ENCODE measurements around the gene GABRB3.
A peak's percentile ranks its signal among the peaks of the same experiment; 100 is the strongest.

The GABRB3 gene

DNA sequence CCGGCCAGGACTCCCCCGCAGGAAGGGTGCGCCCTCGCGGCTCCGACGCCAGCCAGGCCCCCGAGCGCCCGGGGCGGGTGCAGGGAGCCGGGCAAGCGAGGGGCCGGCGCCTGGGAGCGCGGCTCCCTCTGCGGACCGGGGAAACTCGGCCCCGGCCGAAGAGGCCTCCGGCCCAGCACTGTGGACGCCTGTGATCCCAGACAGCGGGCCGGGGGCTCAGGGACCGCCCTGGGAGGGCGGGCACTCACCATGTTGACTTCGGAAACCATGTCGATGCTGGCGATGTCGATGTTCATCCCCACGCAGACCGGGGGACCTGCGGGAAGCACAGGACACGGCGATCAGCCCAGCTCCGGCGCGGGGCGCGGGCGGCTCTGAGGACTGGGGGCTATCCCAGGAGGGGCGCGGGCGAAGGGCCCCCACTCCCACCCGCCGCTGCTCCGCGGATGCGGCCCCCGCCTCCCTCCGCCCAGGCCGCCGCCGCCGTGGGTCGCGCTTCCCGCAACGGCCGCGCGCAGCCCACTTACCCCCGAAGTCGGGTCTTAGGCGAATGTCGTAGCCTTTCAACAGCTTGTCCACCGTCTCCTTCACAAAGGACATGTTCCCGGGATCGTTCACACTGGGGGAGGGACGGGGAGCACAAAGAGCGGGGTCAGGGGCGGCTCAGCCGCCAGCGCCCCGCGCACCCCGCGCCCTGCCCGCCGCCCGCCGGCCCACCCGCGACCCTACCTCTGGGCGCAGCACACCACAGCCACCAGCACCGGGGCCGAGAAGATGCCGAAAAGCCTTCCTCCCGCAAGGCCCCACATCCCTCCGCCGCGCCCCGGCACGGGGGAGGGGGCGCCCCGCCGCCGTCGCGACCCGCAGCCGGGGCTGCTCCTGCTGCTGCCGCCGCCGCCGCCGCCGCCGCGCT lies at the start of gene GABRB3:
TSS of gene GABRB3 (minus strand) at position 913 of the 913 bp plus-strand sequence.
- DNase-seq: no peak

DNA sequence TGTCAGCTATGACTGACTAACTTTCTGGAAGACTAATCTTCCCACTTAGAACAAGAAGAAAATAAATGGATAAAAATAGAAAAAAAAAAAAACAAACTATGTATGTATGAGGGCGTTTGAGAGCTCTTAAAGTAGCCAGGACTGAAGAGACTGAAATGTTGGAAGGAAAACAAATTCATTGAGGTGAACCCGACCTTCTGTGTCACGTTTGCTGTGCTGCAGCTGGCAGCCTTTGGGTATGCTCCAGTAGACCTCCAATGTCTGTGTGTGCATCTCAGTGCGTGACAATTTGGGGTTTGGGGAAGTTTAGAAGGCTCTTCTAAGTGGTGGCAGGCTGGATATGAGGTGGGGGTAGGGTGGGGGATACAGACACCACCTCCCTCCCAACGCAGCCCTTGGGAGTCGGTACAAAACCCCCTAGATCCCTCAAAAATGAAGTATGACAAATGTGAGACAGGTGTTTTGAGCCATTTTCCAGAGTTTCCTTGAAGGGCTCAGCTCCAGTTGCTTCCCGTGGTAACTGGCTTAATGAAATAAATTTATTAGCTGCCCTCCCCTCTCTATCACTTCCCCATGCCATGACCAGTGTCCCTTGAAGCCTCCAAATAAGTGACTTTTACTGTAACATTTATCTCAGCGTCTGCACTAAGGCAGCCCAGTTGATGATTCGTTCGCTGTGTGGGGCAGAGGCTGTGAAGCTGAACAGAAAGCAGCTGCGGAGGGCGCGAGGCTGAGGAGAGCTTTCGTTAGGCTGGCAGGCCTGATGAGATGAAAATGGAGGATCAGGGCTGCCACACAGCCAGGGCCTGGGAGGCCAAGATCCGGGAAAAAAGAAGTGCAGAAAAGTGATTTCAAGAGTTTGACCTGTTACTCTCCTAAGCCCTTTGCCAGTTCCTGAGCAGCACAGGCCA lies 34.9 kb upstream of the GABRB3 start:
- DNase-seq: no peak

DNA sequence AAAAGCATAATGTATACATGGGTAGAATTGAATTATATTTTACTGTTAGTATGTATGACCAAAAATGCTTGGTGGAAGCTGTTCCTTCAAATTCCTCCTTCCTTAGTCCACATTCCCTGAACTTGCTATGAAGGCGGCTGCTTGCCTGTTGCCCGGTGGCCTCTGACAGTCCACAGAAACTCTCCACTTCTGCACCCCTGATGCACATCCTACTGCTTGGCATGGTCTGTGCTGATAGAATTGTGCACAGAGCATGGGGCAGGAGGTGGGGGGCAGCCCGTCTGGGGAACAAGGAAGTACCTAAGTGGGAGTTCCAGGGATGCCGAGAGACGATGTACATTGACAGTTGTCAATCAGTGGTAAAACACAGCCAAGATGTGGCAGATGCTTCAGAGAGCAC lies 33.7 kb upstream of the GABRB3 start:
- DNase-seq: no peak

DNA sequence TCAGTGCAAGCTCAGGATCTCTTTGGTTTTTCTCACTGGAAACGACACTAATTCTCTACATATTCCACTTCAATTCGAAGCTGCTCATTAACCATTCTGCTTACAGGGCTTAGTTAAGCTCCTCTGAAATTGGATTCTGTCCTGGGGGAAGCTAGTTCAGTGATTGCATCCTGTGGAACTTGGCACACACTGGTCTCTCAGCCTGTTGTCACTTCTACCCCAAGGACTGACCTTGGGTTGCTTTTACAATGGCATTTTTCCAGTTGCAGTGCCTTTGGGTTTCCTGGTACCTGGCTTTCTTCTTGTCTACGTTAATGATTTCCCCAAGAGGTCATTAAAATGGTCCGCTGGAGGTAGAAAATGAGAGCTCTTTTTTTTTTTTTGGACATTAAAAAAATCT lies 33.3 kb upstream of the GABRB3 start:
- no peak for DNase-seq

DNA sequence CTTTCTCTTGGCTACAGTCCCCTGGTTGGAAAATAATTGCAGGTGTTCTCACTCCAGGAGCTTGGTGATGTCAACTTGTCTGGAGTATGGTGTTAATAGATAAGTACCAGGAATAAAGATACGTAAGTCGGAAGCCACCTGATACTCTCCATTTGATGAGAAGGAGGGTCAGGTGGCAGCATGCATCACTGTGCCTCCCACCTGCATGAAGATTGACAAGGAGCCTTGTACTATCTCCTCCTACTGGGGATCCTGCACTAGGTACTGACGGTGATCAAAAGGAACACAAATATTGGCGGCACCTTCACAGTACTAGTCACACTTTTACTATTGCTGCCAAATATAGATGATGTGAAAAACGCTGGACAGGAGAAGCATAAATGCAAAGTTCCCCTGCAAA lies 32.6 kb upstream of the GABRB3 start:
- no peak for DNase-seq

DNA sequence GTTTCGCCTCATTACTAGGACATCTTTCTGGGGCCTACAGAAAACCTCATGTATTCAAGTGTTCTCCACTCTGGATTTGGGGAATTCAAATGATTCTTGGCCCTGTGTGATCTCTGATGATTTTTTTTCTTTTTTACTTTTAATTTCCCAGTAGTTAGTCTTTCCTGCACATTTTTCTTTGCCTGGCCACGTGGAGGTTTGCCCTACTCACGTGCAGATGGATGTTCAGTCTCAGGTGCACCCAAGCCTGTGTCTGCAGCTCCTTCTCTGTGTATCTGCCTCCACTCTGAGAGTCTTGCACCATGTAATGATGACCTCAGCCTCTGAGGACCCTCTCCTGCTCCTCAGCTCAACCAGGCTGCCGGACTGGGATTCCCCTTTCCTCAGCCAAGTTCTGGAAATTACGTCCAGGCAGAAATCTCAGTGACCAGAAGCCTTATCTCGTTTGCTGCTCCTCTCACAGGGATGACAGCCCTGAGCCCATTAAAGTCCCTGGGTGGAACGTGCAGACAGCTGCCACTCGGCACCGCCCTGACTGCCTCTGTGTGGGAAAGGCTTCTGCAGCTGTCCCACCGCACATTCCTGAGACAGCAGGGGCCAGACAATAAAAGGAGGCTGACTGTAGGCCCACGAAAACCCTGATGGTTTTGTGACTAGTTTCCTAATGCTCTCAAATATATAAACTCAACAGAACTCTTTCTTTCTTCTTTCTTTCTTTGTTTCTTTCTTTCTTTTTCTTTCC lies 31.4 kb upstream of the GABRB3 start:
- DNase-seq: peak; percentile 42

DNA sequence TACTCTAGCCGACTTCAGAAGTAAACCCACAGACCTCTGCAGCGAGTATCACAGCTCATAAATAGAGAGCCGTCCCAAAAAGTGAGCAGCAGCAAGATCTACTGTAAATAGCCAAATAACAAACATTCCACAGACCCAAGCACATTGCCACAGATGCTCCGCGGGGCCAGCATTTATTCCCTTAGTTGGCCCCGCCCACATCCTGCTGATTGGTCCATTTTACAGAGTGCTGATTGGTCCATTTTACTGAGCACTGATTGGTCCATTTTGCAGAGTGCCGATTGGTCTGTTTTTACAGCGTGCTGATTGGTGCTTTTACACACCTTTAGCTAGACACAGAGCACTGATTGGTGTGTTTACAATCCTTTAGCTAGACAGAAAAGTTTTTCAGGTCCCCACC lies 17.3 kb upstream of the GABRB3 start:
- DNase-seq: no peak

DNA sequence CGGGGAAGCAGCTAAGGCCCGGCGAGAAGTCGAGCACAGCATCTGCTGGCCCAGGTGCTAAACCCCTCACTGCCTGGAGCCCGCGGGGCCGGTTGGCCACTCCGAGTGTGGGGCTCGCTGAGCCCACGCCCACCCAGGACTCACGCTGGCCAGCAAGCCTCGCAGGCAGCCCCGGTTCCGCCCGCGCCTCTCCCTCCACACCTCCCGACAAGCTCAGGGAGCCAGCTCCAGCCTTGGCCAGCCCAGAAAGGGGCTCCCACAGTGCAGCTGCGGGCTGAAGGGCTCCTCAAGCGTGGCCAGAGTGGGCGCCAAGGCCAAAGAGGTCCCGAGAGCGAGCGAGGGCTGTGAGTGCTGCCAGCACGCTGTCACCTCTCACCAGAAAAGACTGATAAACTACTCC lies 8.9 kb upstream of the GABRB3 start:
- DNase-seq: no peak

DNA sequence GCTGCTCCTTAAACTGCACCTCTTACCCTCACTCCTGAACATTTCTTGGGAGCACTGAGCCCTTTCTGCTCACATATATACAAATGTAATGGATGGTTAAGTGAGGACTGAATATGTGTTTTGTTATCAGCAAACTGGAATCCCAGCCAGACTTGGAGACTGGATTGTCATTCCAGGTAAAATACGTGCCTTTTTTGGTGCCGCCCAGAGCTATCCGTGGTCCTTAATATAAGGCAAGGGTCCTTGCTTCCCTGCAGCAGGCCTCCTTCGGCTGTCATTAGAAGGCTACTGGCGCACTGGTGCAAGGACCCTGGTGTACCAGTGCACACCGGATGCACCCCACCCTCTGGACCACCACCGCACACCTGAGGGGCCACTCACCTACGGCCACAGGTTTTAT lies 1.1 kb upstream of the GABRB3 start:
- no peak for DNase-seq

DNA sequence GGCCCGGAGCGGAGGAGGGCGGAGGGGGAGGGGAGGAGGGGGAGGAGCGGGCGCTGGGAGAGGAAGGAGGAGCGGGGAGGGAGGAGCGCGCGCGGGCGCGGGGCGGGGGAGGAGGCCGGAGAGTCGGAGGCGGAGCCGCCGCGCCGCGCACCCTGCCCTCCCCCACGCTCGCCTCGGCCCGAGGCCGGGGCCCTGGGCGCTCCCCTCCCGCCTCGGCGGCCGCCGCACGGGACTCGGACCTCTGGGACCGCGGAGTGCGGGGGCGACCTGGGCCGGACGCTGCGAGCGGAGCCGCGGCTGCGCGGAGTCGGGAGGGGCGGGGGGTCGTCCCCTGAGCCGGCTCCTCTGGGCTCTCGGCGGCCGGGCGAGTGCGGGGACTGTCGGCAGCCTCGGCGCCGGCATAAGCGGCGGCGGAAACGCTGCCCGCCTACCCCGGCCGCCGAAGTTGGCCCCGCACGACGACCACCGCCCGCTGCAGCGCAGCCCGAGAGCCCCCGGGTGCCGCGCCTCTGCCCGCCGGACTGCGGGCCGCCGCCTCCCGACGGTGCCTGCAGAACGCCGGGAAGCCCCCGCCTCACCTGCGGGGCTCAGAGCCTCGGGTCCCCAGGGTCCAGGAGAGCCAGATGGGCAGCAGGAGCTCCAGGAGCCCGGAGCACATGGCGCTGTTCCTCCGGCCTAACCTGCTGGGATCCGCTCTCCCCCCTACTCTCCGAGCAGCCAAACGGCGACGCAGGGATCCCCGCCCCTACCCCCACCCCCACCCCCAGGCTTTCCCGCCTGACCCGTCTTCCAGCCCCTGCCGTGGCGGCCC lies 406 bp upstream of the GABRB3 start:
- DNase-seq: peak; percentile 51

DNA sequence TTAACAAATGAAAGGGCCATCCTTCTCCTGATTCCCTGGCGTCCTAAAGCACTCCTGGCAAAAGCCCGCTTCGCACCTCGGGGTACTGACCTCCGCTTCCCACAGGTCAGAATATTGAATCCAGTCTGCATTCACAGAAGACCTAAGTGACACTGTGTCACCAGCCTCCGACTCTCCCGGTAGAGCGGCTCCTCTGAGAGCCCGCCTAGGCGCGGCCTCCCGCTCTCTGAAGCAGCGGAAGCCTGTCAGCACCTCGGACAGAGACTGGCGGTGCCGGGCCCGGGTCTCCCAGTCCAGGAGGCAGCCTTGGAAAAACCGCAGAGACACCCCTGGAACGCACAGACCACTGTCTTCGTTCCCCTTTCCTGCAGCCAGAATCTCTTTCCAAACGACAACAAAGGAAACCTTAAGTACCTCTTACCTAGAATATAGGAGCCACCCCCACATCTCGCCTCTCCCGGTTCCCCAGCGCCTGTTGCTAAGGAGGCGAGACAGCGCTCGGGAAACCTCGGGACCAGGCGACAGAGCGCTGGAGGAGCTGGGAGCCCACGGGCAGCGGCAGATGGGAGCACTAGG lies 1.2 kb downstream of the GABRB3 start:
- DNase-seq: peak; percentile 69

DNA sequence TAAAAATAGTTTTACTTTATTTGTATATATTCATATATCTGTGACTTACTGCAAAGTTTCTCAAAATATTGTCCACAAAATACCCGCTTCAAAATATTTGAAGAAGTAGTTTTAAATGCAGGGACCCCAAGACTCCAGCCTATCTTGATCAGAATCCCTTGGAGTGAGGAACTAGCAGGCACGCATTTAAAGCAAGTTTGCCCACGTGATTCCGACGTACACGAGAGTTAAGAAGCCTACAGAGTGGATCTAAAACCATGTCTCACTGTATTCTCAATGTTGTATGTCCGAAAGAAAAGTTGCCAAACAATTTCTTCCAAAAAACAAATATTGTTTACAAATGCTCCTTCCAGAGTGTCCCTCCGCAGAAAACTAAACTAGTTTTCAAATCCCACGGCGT lies 1.7 kb downstream of the GABRB3 start:
- no peak for DNase-seq

DNA sequence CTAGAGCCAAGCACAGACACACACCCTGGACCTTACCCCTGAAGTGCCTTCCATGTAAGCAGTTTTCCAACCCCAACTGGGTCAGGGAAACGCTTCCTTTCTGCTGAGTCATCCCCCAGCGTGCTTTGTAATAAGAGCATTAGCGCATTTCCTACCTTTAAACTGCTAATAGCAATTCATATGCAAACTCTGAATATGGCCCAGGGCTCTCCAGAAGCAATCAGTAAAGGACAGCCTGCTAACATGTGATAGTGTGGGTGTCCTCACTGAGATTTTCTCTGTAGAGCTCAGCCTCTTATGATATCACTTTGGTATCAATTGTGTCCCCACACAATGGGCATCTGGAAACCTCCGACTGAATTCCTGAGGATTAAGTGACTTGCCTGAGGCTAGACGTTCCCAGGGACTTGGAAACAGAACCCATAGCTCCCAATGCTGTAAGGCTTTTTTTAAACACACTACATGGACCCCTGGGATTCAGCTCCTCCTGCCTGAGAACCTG lies 5.6 kb downstream of the GABRB3 start:
- DNase-seq: no peak

DNA sequence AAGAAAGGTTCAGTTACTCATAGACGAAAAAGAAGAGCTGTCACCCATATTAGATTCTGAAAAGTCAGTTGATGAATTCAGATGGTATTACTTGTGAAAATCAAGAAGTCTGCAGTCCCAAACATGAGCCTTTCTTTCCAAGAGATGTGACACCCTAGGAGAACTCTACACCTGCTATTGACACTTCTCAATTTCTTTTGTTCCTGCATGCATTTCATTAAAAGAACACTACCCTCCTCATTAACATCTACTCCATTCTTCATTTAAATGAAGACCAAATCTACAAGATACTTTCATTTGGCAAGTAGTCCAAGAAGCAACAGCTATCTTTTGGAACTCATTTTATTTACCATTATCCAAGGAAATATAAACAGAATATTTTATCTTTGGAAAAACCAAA lies 6.6 kb downstream of the GABRB3 start:
- no peak for DNase-seq

DNA sequence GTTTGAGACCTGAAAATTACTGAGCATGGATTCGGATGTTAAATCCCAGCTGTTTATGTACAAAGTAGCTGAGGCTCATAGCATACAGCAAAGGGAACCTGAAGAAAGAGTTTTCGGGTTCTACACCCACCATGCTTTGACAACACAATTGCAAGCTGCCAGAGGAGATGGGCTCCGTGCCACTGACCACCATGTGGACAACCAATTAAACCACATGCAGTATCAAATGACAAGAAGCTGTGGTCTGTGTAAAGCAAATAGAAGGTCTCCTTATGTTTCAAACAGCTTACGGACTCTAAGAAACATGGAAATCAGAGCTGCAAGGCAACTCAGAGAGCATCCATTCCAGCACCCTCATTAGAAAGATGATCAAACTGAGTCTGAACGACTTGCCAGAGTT lies 12.9 kb downstream of the GABRB3 start:
- no peak for DNase-seq

DNA sequence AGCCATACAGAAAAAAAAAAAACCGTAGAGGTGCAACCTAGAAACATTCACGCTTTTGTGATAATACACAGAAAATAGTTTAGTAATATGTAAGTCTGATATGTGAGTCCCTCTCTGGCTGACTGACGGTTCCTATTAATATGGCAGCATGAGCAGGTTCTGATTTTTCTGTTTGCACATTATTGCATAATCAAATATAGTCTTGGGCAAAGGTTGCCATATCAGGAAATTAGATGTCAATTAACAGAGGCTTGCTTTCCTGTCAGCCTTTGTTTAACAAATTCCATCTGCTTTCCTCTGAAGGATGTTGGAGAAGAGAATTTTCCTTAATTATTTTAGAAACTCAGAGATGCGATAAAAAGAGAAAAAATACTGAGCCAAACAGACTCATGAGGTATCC lies 14.8 kb downstream of the GABRB3 start:
- DNase-seq: no peak

DNA sequence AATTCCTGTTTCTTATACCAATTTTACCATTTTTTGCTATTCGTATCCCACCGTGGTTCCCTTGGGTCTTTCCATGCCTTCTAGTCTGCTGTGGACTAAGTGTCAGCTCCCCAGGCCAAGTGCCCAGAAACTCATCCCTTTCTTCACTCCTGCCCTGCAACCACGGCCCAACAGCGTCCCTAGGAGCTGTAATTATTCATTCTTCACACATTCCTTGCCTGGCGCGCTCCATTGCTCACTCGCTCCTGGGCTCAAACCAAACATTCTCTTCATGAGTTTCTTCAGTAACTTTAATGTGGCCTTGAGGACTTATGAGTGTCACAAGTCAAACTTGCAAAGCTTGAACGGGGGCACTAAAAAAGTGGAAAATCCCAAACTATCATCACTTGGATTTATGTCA lies 15.7 kb downstream of the GABRB3 start:
- DNase-seq: no peak

DNA sequence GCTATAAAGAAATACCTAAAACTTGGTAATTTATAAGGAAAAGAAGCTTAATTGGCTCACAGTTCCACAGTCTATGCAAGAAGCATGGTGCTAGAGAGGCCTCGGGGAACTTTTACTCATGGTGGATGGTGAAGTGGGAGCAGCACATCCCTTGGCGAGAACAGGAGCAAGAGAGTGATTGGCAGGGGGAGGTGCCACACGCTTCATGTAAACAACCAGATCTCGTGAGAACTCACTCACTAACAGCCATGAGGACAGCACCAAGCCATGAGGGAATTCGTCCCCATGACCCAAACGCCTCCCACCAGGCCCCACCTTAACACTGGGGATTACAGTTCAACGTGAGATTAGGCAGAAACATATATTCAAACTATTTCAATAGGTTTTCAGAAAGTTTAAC lies 28.0 kb downstream of the GABRB3 start:
- no peak for DNase-seq

DNA sequence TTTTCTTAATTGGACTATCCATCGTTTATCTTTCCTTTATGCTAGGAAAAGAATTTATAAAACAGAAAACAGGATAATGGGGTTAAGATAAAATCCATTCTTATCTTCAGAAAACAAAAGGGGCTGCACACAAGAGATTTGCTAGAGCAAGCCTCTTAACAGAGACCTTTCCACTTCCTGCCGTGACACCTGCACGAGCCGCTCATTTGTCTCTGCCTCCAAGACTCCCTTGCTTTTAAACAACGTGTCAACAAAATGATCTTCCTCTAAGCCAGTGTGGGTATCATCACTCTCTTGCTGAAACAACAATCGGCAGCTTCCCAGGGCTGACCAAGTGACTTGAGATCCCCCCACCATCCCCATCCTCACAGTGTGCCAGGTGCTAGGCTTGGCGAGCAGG lies 33.1 kb downstream of the GABRB3 start:
- no peak for DNase-seq

DNA sequence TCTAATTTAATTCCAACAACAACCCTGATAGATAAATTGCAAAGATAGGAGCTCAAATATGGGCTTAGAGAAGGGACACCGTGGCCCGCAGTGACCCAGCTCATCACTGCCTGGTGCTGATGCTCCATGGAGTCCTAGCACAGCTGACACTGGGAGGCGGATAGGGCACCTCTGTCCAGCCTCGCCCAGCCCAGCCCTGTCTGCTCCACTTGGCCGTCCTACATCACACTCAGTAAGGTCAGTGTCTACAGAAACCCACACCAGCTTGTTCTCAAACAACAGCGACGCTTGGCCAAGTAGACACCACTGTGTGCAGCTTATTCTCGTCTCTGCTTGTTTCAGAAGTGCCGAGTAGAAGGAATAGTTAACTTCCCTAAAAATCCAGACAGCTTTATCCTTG lies 33.9 kb downstream of the GABRB3 start:
- no peak for DNase-seq

DNA sequence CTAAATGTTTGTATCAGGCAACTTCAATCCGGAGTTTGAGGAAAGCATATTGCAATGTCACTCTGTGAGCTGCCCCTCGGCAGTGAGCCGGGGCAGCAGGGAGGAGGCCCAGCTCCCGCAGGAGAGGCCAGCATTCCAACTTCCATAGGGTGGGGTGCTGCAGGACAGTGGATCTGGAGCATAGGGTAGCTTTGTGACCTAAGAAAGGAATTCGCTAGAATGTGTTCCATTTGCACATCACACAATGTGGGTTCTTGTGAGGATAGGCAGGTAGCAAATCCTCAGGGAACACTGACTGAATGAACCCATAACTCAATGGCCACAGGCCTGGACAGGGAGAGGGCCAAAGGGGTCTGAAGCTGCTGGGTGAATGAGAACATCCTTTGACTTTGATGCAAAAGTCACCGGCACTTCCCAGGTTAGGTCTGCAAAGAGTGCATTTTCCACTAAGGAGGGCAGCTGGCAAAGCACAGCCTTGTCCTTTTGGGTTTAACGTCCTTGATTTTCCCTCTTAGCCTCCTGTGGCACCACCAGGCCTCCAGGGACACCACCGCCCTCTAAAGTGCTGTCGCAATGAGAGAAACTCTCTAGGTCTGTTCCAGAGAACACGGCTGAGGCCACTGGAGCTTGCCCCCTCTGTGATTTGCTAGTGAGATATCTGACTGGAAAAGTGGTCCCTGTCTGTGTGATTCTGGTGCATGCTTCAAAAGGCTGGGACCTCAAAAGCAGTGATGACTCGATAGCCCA lies 36.2 kb downstream of the GABRB3 start:
- DNase-seq: no peak

Data from femur (tissue), 1 donor.